Activated CD4-positive, alpha-beta T cell treated with anti-CD3 and anti-CD28 coated beads, Interleukin-2, amount 50 U/mL, for 1 hour (primary cell): ENCODE data around the gene MXD3.

Source experiments
- DNase-seq: peaks from one replicate; pipeline ENCODE4 v3.0.0-alpha.2; 2020

The MXD3 gene

GRCh38 chr5:177302354-177303110, 9.2 kb downstream of the MXD3 start:
- no peak for DNase-seq

GRCh38 chr5:177301503-177302165, 10.1 kb downstream of the MXD3 start:
- no peak for DNase-seq

DNA sequence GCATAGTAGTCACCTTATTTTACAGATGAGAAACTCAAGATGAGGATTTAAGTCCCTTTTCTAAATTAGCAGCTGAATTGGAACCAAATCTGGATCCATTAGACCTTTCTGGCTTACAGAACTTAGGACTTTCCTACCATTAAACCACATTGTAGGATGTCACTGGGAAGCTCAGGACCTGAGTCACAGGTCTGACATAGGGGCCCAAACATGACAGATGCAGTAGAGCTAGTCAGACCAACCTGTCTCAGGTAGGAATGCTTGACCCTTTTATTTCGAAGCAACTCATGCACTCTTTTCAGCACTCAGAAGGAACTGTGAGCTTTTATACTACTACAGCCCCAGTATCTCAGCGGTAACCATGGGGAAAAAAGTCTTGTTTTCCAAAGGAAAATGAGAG, 10.7 kb downstream of the MXD3 start:
- no peak for DNase-seq

GRCh38 chr5:177300236-177300880, 11.3 kb downstream of the MXD3 start:
- DNase-seq: peak; percentile 61

DNA sequence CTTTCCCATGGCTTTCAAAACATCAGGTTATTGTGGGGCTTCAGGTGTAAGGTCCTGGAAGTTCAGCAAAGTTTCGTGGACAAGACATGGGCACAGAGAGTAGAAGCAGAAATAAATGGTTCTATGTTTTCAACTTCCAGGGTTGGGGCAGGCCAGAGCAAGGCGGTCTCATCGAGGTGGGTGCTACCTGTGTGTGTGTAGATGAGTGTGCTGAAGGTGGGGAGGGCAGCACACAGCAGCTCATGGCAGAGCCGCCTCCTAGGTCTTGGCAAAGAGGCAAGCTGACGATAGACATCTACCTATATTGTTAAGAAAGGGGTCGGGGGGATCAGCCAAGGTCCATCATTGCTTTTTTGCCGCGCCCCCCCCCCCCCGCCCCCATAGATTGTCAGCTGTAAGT, 12.0 kb downstream of the MXD3 start:
- DNase-seq: no peak

DNA sequence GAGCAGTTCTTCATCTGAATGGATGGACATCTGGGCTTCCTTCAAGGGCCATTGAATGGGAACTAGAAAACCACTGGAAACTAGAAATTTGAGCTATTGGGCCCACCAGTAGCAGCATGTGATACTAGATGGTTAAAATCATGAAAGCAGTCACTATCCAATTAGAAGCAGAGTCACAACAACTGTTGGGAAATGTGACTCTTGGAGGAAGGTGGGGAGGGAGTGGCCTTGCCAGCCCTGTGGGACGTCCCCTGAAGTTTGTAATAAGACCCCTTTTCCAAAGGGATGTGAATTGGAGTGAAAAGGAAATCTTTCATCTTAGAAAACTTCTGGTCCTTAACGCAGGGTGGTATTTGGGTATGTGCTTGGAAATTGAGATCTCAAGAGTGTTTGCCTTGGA, 13.8 kb downstream of the MXD3 start:
- no peak for DNase-seq

GRCh38 chr5:177296581-177296980, 15.1 kb downstream of the MXD3 start:
- no peak for DNase-seq

DNA sequence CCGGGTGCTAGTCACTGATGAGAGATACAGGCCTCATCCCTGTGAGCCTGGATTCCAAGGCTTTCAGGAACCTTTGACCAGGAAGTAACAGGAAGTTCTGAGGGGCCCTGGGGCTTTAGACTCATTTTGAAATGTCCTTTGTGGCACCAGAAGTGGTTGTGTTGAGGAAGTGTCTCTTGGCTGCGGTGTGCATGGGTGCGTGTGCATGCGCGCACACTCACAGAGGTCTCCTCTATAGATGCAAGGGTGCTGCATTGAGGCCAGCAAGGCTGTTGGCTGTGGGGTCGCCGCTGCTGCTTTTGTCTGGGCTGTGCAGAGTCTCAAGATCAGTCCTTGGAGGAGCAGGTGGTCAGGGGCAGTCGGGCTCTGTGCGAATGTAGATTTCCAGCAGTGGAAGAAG, 15.8 kb downstream of the MXD3 start:
- DNase-seq: no peak

- DNase-seq: no peak
Observed at GRCh38 chr5:177294632-177295031, 17.1 kb downstream of the MXD3 start.

- no peak for DNase-seq
Observed at GRCh38 chr5:177293819-177294581, 17.7 kb downstream of the MXD3 start.

DNA sequence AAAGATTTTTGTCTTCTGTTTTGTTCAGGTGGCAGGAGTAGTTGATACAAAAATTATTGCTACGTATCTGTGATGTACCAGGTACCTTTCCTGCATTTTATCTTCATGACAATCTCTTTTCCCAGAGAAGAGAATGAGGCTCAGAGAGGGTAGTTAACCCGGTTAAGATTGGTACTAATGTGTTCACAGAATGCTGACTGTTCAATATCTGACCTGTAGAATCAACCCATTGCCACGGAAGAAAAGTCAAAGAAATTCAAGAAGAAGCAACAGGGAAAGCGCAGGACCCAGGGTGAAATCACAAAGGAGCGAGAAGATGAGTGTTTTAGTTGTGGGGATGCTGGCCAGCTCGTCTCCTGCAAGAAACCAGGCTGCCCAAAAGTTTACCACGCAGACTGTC, 20.0 kb downstream of the MXD3 start:
- DNase-seq: no peak

DNA sequence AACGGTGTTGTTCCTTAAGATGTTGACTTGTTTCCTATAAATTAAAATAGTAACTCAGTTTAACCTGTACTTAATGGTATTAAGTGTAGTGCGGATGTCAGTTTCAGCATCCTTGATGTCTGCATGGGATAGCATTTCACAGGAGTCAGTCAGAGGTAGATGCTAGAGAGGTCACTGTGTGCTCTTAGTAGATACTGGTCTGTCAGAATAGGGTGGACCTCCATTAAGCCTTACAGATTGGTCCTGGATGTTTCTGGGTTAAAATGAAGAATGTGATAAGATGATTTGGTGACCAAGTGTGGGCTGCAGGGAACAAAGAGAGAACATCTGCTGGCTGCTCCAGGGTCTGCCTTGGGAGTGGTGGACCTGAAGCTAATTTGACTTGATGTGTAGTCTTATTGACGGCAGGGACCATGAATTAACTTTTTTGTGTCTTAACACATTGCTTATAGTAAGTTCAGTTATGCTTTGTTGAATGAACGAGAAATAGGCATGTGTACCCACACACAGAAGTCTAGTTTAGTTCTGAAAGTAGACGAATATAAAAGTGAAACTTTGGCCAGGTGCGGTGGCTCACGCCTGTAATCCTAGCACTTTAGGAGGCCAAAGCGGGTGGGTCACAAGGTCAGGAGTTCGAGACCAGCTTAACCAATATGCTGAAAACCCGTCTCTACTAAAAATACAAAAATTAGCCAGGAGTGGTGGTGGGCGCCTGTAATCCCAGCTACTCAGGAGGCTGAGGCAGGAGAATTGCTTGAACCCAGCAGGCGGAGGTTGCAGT, 20.7 kb downstream of the MXD3 start:
- DNase-seq: no peak

DNA sequence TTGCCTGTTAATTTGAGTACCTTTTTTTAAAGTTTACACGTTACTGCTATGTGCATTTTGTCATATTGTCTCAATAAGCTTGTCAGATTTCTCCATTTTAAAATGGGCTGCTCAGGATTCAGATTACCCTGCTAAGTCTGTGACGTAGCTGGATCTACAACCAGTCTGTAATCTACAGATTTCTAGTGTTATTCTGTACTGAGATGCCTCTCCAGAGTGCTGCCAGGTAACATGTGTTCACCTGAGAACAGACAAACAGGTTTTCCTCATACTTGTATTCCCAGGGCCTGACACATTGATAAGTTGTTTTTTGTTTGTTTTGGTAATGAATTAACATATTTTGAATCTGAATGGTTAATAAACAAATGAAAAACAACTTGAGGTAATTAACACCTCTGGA, 23.5 kb downstream of the MXD3 start:
- no peak for DNase-seq

- DNase-seq: no peak
Observed at GRCh38 chr5:177276886-177277285, 34.8 kb downstream of the MXD3 start.

GRCh38 chr5:177275883-177276282, 35.8 kb downstream of the MXD3 start:
- DNase-seq: no peak

GRCh38 chr5:177271113-177271512, 40.6 kb downstream of the MXD3 start:
- no peak for DNase-seq

DNA sequence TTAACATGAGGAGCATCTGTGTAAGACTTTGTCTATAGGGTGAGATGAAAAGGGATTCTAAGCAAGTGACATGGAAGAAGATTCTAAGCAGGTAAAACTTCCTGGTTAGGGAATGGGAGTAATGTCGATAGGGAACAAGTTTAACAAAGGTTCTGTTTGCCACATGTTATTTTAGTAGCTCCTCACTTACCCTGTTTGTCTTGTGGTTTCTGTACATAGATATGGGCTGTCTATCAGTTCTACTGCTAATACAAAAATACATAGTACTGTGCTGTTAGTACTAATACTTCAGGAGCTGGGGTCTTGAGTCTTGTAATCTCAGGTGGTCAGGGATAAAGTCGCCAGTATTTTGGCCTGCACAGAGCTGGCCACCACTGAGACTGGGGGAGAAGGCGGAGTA, 41.0 kb downstream of the MXD3 start:
- no peak for DNase-seq

GRCh38 chr5:177269976-177270375, 41.7 kb downstream of the MXD3 start:
- no peak for DNase-seq

DNA sequence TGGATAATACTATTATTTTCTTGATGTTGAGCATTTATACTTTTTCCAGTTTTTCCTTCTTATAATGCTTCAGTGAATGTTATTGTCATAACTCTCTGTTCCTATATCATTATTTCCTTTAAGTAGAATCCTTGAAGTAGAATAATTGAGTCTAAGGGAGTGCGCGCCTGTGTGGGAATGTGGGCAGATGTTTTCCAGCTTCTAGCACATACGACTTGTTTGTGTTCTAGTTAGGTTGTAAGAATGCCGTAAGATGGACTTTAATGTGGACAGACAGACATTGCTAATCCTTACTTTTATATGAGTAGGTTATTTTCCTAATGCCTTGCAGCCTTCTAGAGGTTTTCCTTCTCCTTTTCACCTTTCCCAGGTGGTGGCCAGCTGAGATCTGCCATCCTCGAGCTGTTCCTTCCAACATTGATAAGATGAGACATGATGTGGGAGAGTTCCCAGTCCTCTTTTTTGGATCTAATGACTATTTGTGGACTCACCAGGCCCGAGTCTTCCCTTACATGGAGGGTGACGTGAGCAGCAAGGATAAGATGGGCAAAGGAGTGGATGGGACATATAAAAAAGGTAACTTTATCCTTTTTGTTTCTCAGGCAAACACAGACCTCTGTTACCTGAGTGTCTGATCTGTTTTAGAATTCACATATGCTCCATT, 42.3 kb downstream of the MXD3 start:
- no peak for DNase-seq

- no peak for DNase-seq
Observed at GRCh38 chr5:177265395-177265794, 46.3 kb downstream of the MXD3 start.

DNA sequence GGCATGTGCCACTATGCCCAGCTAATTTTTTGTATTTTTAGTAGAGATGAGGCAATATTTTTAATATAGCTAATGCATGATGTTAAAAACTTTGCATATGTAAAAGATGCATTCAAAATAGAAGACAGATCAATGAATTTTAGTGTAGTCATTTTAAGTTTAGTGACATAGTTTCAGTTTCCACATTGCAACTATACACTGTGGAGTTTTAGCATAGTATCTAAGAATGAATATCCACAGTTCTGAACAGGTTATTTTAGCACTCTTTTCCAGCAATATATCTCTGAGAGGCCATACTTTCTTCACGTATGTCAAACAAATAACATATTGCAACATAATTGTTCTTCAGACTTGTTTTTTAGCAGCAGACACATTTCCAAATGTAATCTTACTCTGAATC, 47.5 kb downstream of the MXD3 start:
- DNase-seq: no peak

DNA sequence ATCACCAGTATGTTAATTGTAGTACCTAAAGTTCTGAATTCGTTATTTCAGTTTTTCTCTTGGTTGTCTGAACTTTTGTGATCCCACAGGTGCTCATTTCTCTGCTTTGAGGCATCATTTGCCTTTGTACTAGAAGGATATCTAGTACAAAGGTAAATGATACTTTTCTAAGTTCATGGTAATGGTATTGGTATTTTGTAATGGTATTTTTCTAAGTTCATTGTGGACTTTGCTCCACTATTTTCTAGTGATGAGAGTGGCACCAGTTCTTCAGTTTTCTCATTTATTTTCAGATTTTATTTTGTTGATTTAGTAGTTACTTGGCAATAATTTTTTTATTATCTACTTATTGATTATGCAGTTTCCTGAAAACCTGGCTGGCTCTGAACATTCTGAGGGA, 50.2 kb downstream of the MXD3 start:
- DNase-seq: no peak
